Astrocyte (in vitro differentiated cells and primary cell): ENCODE measurements around the gene SMIM26.

Source experiments
- EZH2 ChIP-seq: IDR thresholded peaks from 2 replicates; pipeline ENCODE4 v1.6.1; 2012; ENCODE audit warnings: mild to moderate bottlenecking, low read length, inconsistent platforms; ENCODE audit not compliant: insufficient read depth
- TF ChIP-seq, protein P1 (sequence below): IDR thresholded peaks from 2 replicates; pipeline ENCODE4 v1.5.1; 2011; ENCODE audit warnings: low read depth, mild to moderate bottlenecking, inconsistent platforms, low read length, moderate library complexity; ENCODE audit not compliant: insufficient read depth

DNA sequence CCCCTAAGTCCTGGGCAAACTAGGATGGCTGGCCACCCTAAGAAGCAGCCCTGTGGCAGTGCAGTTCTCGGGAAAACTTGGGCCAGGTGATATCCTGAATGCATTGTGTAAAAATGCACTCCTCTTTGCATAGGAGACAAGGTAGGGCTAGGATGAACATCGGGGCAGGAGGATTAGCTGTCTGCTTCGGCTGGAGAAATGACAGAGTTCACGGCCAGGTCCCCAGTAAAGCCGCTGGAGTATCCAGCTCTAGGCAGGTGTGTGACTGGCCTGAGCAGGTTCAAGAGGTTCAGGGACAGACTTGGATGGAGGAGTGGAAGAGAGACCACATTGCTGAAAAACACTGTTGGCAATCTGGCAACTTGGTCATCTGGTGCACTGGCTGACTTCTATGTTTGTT lies 47.0 kb downstream of the SMIM26 start:
- TF ChIP-seq, protein P1, sequence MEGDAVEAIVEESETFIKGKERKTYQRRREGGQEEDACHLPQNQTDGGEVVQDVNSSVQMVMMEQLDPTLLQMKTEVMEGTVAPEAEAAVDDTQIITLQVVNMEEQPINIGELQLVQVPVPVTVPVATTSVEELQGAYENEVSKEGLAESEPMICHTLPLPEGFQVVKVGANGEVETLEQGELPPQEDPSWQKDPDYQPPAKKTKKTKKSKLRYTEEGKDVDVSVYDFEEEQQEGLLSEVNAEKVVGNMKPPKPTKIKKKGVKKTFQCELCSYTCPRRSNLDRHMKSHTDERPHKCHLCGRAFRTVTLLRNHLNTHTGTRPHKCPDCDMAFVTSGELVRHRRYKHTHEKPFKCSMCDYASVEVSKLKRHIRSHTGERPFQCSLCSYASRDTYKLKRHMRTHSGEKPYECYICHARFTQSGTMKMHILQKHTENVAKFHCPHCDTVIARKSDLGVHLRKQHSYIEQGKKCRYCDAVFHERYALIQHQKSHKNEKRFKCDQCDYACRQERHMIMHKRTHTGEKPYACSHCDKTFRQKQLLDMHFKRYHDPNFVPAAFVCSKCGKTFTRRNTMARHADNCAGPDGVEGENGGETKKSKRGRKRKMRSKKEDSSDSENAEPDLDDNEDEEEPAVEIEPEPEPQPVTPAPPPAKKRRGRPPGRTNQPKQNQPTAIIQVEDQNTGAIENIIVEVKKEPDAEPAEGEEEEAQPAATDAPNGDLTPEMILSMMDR: no peak
- no peak for TF ChIP-seq EZH2
